RWPE1 (cell line): ENCODE data around the gene ZFP92.

Source experiments
- CTCF ChIA-PET: fragments of 350-600 bp; sonication (Branson Sonifier 250); formaldehyde crosslinking; extraction: SDS; loops from one replicate; lab custom pipeline; 2021; lab: Yijun Ruan, JAX
- POLR2A ChIA-PET: fragments of 400-600 bp; formaldehyde crosslinking; extraction: SDS; loops from one replicate; lab custom pipeline; 2020; ENCODE audit warnings: antibody characterized with exemption; ENCODE audit not compliant: low non-redundant PET; lab: Yijun Ruan, JAX
- DNase-seq: peaks from one replicate; pipeline ENCODE4 v3.0.0; 2012; ENCODE audit warnings: low spot score
- H3K27ac ChIP-seq: fragments of 450-650 bp; 2 replicates; pipeline ENCODE4 v1.5.1; 2017
- TF ChIP-seq, protein P1 (sequence below): fragments of 450-650 bp; conservative IDR thresholded peaks from 2 replicates; pipeline ENCODE4 v1.5.1; 2017; ENCODE audit warnings: low read depth, mild to moderate bottlenecking

Gene ZFP92

GRCh38 chrX:153371256-153371655 lies 40.0 kb upstream of the ZFP92 start:
- no peak for DNase-seq
- no peak overlapping the region for H3K27ac ChIP-seq
- ChIA-PET POLR2A (no interaction called here), CTCF (no interaction called here)
- TF ChIP-seq, protein P1, sequence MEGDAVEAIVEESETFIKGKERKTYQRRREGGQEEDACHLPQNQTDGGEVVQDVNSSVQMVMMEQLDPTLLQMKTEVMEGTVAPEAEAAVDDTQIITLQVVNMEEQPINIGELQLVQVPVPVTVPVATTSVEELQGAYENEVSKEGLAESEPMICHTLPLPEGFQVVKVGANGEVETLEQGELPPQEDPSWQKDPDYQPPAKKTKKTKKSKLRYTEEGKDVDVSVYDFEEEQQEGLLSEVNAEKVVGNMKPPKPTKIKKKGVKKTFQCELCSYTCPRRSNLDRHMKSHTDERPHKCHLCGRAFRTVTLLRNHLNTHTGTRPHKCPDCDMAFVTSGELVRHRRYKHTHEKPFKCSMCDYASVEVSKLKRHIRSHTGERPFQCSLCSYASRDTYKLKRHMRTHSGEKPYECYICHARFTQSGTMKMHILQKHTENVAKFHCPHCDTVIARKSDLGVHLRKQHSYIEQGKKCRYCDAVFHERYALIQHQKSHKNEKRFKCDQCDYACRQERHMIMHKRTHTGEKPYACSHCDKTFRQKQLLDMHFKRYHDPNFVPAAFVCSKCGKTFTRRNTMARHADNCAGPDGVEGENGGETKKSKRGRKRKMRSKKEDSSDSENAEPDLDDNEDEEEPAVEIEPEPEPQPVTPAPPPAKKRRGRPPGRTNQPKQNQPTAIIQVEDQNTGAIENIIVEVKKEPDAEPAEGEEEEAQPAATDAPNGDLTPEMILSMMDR = no peak

- ChIA-PET CTCF (no interaction called here), POLR2A (no interaction called here)
- no peak for DNase-seq
- no peak overlapping the region for H3K27ac ChIP-seq
- TF ChIP-seq, protein P1 = no peak
Observed at GRCh38 chrX:153372949-153373348, 38.3 kb upstream of the ZFP92 start.

DNA sequence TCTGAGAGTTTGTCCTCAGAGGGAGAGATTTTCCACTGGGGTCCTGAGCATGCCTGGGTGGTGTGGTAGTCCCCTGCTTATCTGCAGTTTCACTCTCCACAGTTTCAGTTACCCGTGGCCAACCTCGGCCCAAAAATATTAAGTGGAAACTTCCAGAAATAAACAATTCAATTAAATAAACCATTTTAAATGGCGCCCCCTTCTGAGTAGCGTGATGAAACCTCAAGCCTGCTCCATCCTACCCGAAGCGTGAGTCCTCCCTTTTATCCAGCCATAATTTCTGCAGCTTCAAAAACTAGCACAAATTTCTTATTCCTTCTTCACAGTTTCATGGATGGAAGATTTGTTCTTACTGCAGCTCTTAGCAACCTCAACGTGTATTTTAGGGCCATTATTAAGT lies 36.8 kb upstream of the ZFP92 start:
- no peak overlapping the region for H3K27ac ChIP-seq
- CTCF ChIA-PET = no interaction called here
- TF ChIP-seq, protein P1 = no peak
- POLR2A ChIA-PET = no interaction called here
- no peak for DNase-seq

- POLR2A ChIA-PET = no interaction called here
- no peak overlapping the region for H3K27ac ChIP-seq
- CTCF ChIA-PET = no interaction called here
- DNase-seq = no peak
- TF ChIP-seq, protein P1 = no peak
Observed at GRCh38 chrX:153375571-153375970, 35.7 kb upstream of the ZFP92 start.

DNA sequence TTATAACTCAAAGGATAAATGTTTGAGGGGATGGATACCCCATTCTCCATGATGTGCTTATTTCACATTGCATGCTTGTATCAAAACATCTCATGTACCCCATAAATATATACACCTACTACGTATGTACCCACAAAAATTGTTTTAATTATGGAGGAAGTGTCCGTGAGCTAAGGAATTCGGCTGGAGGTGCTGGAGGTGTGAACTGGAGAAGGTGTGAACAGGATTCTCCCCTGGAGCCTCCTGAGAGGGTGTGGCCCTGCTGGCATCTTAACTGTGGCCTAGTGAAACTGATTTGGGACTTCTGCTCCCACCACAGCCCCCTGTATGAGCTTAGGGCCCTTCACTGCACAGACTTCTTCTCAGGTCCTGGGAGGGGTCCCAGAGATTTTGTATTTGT lies 33.5 kb upstream of the ZFP92 start:
- POLR2A ChIA-PET = no interaction called here
- CTCF ChIA-PET = no interaction called here
- no peak for DNase-seq
- H3K27ac ChIP-seq = no peak overlapping the region
- TF ChIP-seq, protein P1 = no peak

DNA sequence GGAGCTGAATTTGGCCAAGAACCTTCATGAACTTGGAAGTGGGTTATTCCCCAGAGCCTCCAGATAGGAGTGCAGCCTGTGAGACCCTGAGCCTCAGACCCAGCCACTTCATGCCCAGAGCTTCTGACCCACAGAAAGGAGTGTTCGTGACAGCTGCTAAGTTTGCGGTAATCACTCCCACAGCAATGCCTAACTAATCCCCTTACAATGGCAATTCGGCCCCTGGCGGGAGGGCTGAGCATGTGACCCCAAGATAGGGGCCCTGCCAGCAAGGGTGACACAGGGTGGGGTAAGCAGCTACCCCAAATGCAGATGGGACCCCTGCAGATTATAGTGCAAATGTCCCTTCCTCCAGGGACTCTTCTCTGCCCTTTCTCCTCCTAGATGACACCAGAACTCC lies 32.7 kb upstream of the ZFP92 start:
- TF ChIP-seq, protein P1 = no peak
- ChIA-PET POLR2A (no interaction called here), CTCF (no interaction called here)
- no peak overlapping the region for H3K27ac ChIP-seq
- DNase-seq = no peak

GRCh38 chrX:153379508-153379907 lies 31.8 kb upstream of the ZFP92 start:
- no peak for DNase-seq
- ChIA-PET POLR2A (no interaction called here), CTCF (interaction anchor here (0.6 kb wide), 1 partner anchor 45 kb away, joined by 4 read pairs; no protein-coding TSS in a partner anchor)
- TF ChIP-seq, protein P1 = no peak
- H3K27ac ChIP-seq = no peak overlapping the region
